Loucy (cell line): ENCODE data around the gene MICAL3.

Source experiments
- CTCF ChIP-seq: fragments of 200-600 bp; sonication (generic); conservative IDR thresholded peaks from 2 replicates; pipeline ENCODE4 v1.5.1; 2014; ENCODE audit warnings: mild to moderate bottlenecking, antibody characterized with exemption, low read length
- EZH2phosphoT487 ChIP-seq: fragments of 200-600 bp; IDR thresholded peaks from 2 replicates; pipeline ENCODE4 v1.6.1; 2018; ENCODE audit warnings: antibody characterized with exemption, mild to moderate bottlenecking, moderate library complexity, borderline replicate concordance

- TF ChIP-seq CTCF (no peak), EZH2phosphoT487 (no peak)
Observed at GRCh38 chr22:18032455-18033101, 8.2 kb upstream of the MICAL3 start.
